ENCODE data around the gene GCLM. TPM values are rescaled to one million over a fixed set of nuclear protein-coding genes. Genes with fewer than 3 reads are reported as not detected.
"Not testable (repeated sequence)": the region's sequence is repeated elsewhere in the genome, so short reads cannot be mapped to it uniquely, and the experiment has no call there.

The GCLM gene
- total RNA-seq, 1 experiment from 2014 or later, result 194 TPM

DNA sequence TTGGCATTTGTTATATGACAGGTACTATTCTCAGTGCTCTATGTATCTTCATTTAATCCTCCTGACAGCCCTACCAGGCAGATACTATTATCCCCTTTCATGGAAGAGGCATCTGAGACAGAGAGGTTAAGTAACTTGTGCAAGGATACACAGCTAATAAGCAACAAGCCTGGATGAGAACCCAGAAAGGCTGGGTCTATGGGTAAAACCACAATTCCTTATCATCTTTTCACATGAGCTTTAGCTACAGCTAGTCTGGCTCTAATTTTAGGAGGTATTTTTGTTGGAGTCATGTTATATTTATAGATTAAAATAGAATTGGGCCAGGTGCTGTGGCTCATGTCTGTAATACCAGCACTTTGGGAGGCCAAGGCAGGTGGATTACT is 57.9 kb downstream of the GCLM start:
- in situ Hi-C loops (cut with HindIII; ENCODE audit: low pct_unique_long_range_greater_than_20kb, low sequenced_read_pairs), result no loop called here

DNA sequence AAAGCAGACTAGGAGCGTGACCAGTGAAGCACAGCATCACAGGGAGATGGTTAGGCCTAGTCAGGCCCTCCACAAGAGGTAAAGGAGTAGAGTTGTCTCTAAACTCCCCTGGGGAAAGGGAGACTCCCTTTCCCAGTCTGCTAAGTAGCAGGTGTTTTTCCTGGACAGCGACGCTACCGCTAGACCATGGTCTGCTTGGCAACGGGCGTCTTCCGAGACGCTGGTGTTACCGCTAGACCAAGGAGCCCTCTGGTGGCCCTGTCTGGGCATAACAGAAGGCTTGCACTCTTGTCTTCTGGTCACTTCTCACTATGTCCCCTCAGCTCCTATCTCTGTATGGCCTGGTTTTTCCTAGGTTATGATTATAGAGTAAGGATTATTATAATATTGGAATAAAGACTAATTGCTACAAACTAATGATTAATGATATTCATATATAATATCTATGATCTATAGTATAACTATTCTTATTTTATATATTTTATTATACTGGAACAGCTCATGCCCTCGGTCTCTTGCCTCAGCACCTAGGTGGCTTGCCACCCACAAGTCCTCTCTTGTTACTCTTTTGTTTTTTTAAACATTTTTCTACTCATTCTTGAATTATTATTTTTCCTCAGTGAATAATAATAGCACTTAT is 58.4 kb downstream of the GCLM start:
- peak; percentile 8 for DNase-seq (ENCODE audit: low read depth)
- in situ Hi-C loops (cut with HindIII; ENCODE audit: low pct_unique_long_range_greater_than_20kb, low sequenced_read_pairs), result not testable (repeated sequence)

More for the DNA sequence above, 57.9 kb downstream of the GCLM start:
- DNase-seq (ENCODE audit: low read depth), result no peak

DNA sequence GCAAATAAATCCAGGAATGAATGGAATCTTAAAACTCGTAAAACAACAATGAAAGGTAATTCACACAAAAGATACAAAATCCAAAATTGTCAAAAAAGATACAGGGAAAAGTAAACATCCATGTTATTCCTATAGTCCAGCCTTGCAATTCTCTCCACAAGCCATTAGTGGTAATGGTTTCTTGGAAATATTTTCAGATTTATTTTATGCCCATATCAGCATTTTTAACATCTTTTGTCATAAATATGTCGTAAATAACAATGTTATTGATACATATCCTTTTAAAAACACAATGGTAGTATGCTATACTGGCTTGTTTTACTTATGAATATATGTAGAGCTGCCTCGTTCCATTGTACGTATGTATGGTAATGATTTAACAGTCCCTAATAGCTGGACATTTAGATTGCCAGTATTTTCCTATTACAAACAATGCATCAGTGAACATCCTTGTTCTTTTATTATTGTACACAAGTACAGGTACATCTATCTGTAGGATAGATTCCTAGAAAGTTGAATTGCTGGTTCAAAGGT is 60.8 kb downstream of the GCLM start:
- DNase-seq (ENCODE audit: low read depth), result no peak
- in situ Hi-C loops (cut with HindIII; ENCODE audit: low pct_unique_long_range_greater_than_20kb, low sequenced_read_pairs), result no loop called here

DNA sequence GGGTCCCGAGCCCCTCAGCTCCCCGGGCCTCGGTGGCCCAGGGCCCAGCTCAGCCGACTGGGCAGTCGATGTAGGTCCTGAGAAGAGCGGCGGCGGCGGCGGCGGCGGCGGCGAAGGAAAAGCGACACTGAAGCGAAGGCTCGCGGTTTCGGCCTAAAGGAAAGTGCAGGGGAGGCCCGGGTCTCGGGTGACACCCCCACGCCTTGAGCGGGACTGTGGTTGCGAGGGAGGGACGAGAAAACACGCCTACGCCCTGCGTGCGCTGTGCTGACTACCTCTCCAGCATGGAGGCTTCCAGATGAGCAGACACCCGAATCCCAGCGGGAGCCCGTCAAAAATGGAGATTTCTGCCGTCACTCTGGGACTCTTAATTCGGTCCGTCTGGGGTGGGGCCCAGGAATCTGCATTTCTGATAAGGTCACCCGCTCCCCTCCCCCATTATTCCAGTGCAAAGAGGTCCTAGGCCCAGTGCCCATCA is 61.4 kb downstream of the GCLM start:
- in situ Hi-C loops (cut with HindIII; ENCODE audit: low pct_unique_long_range_greater_than_20kb, low sequenced_read_pairs), result no loop called here
- DNase-seq (ENCODE audit: low read depth), result no peak

GRCh38 chr1:93846992-93847810 is 62.0 kb downstream of the GCLM start:
- peak; percentile 91 for DNase-seq (ENCODE audit: low read depth)

DNA sequence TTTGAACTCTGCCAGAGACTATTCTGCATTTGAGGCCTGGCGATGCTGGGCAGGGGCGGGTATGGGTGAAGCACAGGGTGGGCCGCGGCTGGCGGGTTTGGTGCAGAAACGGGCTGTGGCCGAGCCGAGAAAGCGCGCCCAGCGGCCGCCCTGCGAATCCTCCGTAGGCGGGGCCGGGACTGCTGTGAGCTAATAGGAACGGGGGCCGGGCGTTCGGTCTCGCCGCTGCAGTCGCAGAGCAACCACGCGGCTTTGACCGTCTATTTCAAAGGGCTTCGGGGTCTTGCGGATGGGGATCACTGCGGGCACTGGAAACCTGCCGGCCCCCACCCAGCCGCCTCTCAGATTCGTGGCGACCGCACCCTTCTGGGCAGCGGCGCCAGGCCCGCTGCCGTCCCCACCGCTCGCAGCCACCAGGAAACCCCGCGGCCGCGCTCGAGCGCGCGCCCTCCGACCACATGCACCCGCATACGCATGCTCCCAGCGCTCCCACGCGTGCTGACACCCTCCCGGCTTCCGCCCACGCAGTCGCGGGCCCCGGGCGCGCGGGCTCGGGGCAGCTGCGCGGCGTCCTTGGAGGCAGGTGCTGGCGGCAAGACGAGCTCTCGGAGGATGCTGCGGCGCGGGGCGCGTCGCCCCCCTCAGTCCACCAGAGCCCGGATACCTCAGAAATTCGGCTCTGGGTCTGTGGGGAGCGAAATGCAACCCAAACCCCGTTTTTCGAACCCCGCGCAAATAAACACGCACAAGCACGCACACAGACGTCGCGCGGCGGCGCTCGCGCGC is 62.8 kb downstream of the GCLM start:
- DNase-seq (ENCODE audit: low read depth), result peak; percentile 80
- in situ Hi-C loops (cut with HindIII; ENCODE audit: low pct_unique_long_range_greater_than_20kb, low sequenced_read_pairs), result no loop called here

More at GRCh38 chr1:93846992-93847810, 62.0 kb downstream of the GCLM start:
- in situ Hi-C loops (cut with HindIII; ENCODE audit: low pct_unique_long_range_greater_than_20kb, low sequenced_read_pairs), result no loop called here

GRCh38 chr1:93845538-93846205 is 63.6 kb downstream of the GCLM start:
- peak; percentile 74 for DNase-seq (ENCODE audit: low read depth)

DNA sequence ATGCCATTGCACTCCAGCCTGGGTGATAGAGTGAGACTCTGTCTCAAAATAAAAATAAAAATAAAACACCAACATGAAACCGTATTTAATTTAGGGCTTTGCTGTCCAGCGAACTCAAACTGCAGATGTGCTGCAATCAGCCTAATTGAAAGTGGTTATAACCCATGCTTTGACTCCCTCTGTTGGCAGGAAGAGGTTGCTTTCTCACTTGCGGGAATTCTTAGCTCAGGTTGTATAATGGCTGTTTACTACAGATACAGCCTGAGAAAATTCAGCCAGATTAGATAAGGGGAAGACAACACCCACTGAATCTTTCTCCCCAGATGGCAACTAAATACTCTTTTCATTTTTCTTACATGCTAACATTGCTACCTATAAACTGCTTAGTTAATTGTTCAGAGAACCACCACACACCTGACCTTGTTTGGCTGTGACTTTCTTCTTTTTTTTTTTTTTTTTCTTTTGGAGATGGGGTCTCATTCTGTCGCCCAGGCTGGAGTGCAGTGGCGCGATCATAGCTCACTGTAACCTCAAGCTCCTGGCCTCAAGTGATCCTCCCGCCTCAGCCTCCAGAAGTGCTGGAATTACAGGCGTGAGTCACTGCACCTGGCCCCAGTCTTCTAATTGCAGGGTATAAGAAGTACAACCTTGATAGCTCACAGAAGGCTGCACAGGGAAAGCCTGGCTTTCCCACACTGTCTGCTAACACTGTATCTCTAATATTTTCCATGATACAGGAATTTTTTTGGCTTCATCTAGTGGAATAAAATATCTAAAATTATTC is 64.8 kb downstream of the GCLM start:
- peak; percentile 44 for DNase-seq (ENCODE audit: low read depth)
- in situ Hi-C loops (cut with HindIII; ENCODE audit: low pct_unique_long_range_greater_than_20kb, low sequenced_read_pairs), result no loop called here

More at GRCh38 chr1:93845538-93846205, 63.6 kb downstream of the GCLM start:
- in situ Hi-C loops (cut with HindIII; ENCODE audit: low pct_unique_long_range_greater_than_20kb, low sequenced_read_pairs), result no loop called here

- DNase-seq (ENCODE audit: low read depth), result no peak
- in situ Hi-C loops (cut with HindIII; ENCODE audit: low pct_unique_long_range_greater_than_20kb, low sequenced_read_pairs), result no loop called here
Observed at GRCh38 chr1:93842750-93843500, 66.3 kb downstream of the GCLM start.

- no peak for DNase-seq (ENCODE audit: low read depth)
- in situ Hi-C loops (cut with HindIII; ENCODE audit: low pct_unique_long_range_greater_than_20kb, low sequenced_read_pairs), result no loop called here
Observed at GRCh38 chr1:93841771-93842170, 67.5 kb downstream of the GCLM start.

DNA sequence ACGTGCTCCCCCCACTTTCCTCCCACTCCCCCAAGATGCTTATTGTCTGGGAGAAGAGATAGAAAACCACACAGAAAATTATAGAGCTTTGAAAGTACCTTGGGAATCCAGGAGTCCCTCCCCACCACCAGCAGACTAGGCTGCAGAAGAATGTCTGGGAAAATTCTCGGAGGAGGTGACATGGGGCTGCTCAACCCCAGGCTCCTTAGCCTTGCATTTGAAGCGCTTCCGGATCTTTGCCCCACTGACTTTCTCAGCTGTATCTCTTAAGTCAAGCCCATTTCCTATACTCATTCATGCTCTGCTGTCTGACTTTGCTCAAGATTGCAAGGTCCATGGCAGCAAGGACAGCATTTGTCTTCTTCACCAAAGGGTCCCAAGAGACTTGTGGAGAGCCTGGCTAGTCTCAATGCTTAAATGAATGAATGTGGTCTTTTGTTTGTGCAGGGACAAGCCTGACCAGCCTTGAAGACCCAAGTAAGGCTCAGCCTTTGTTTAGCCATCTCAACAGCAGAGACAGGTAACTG is 68.2 kb downstream of the GCLM start:
- no peak for DNase-seq (ENCODE audit: low read depth)
- in situ Hi-C loops (cut with HindIII; ENCODE audit: low pct_unique_long_range_greater_than_20kb, low sequenced_read_pairs), result no loop called here

DNA sequence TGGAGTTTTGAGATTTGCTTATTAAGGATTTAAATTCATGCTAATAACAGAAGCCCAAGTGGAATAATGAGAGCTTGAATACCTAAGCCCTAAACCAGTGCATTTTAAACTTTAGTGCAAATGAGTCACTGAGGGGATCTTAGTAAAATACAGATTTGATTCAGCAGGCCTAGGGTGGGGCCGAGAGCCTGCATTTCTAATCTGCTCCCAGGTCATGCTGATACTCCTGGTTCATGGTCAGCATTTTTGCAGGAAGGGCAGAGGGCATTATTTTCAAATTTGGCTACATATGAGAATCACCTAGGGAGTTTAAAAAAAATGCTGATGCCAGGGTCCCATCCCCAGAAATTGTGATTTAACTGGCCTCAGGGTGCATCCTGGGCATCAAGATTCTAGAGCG is 69.5 kb downstream of the GCLM start:
- in situ Hi-C loops (cut with HindIII; ENCODE audit: low pct_unique_long_range_greater_than_20kb, low sequenced_read_pairs), result no loop called here
- DNase-seq (ENCODE audit: low read depth), result no peak

DNA sequence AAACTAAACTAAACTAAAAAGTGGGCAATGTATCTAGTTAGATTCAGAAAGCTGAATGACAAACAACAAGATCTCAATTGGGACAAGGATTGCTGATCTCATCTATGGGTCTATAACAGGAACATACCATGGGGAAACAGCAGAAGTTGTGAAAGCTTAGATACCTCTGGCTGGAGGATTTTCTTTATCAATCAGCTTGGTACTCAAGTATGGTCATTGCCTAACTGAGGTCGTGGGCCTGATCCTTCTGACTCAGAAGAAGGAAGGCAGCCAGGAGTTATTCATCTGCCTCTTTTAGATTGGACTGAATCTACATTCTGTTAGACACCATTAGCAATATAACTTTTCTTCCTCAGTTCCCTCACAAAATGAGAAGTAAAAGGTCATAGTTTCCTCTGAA is 69.9 kb downstream of the GCLM start:
- in situ Hi-C loops (cut with HindIII; ENCODE audit: low pct_unique_long_range_greater_than_20kb, low sequenced_read_pairs), result no loop called here
- DNase-seq (ENCODE audit: low read depth), result no peak

DNA sequence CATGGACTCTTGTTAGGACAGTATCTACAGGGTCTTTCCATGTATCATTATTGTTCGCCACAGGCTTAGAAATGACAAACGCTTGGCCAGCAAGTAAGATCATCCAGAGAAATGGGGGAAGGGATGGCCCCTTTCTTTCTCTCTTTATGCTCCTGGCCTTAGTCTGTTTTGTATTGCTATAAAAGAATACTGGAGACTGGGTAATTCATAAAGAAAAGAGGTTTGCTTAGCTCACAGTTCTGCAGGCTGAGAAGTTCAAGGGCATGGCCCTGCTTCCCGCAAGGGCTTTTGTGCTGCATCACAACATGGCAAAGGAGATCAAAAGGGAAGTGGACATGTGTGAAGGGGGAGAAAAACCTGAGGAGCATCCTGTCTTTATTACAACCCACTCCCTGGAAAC is 71.3 kb downstream of the GCLM start:
- in situ Hi-C loops (cut with HindIII; ENCODE audit: low pct_unique_long_range_greater_than_20kb, low sequenced_read_pairs), result no loop called here
- DNase-seq (ENCODE audit: low read depth), result no peak

Data from Caki2 (cell line).